Measurements from ENCODE around the gene DNMBP. TPM values are rescaled to one million over a fixed set of nuclear protein-coding genes. Genes with fewer than 3 reads are reported as not detected.

The DNMBP gene
- total RNA-seq, 1 donor: 13.0 TPM

DNA sequence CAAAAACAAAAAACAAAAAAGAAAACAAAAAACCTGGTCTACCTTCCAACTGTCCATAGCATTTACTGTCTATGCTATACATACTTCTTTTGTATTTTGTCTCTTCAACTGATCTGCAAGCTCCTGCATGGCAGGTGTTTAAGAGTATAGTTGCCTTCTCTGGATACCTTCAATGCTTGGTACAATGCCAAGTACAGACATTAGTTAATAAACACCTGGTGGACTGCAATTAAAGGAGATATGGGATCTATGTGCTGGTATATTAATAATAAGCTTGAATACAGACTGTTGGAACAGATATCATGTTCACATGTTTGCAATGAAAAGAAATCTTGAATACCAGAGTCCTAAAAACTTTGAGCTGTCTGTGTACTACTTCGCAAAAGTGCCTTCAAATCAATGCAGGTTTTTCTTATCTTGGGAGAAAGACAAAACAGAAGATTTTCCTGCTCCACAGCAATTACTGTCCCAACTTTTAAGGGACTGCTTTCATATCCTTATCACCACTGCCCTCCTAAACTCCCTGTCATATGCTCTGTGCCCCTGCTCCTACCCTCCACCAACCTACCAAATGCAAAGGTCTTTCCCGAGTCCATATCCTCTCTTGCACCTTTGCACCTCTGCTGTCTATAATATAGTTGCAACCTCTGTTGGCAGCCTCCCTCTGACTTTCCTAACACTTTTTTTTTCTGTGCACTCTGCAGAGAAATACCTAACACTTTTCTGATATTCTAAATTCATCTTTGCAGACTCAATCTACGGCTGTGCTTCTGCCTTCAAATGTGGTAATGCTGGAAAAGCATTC is 85.1 kb downstream of the DNMBP start:
- peaks cover 28% of the 10 kb centered on the region for H3K4me1 ChIP-seq (ENCODE audit: insufficient read depth, low read length)
- H4K20me1 ChIP-seq (ENCODE audit: insufficient read depth, low read length): peaks cover 9% of the 10 kb centered on the region
- H3K27ac ChIP-seq (ENCODE audit: low read depth, low read length): no peak overlapping the region
- peaks cover 93% of the 10 kb centered on the region for H3K79me2 ChIP-seq (ENCODE audit: insufficient read depth, low read length)
- TF ChIP-seq, protein P1, sequence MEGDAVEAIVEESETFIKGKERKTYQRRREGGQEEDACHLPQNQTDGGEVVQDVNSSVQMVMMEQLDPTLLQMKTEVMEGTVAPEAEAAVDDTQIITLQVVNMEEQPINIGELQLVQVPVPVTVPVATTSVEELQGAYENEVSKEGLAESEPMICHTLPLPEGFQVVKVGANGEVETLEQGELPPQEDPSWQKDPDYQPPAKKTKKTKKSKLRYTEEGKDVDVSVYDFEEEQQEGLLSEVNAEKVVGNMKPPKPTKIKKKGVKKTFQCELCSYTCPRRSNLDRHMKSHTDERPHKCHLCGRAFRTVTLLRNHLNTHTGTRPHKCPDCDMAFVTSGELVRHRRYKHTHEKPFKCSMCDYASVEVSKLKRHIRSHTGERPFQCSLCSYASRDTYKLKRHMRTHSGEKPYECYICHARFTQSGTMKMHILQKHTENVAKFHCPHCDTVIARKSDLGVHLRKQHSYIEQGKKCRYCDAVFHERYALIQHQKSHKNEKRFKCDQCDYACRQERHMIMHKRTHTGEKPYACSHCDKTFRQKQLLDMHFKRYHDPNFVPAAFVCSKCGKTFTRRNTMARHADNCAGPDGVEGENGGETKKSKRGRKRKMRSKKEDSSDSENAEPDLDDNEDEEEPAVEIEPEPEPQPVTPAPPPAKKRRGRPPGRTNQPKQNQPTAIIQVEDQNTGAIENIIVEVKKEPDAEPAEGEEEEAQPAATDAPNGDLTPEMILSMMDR (IDR thresholded peaks at IDR 0.05; ENCODE audit: extremely low read depth, low read depth, low read length): no peak
- no peaks in the 10 kb centered on the region for H3K27me3 ChIP-seq (ENCODE audit: insufficient read depth, low read length)
- H3K4me3 ChIP-seq (ENCODE audit: insufficient read depth, low read length): no peak overlapping the region
- H3K4me2 ChIP-seq (ENCODE audit: insufficient read depth, low read length): no peak overlapping the region
- H2AFZ ChIP-seq (ENCODE audit: low read length): no peak overlapping the region
- no peaks in the 10 kb centered on the region for H3K9me3 ChIP-seq (ENCODE audit: low read depth, low read length)
- peaks cover 1% of the 10 kb centered on the region for H3K36me3 ChIP-seq (ENCODE audit: insufficient read depth, low read length)
- no peak for DNase-seq (ENCODE audit: insufficient read length, low spot score, missing footprints)

DNA sequence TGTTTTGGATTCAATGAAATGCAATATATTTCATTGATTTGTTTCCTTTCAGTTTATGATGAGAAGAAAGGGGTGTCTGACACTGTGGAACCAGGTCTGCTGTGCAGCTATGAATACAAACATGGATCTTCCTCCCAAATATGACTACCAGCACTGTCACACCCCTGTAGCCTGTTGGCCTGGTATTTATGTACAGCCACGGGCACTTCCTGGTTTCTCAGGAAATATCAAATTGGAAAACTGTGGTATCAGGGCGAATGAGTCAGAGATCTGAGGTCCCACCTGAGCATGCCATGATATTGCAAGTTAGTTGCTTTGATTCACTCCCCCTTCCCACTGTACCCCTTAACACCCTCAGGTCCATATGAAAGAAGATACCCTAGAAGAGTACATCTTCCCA is 87.8 kb downstream of the DNMBP start:
- Histone ChIP-seq H2AFZ (ENCODE audit: low read length) (no peak overlapping the region), H3K9me3 (ENCODE audit: low read depth, low read length) (no peaks in the 10 kb centered on the region), H3K4me2 (ENCODE audit: insufficient read depth, low read length) (no peak overlapping the region), H4K20me1 (ENCODE audit: insufficient read depth, low read length) (peaks cover 7% of the 10 kb centered on the region), H3K79me2 (ENCODE audit: insufficient read depth, low read length) (peaks cover 92% of the 10 kb centered on the region), H3K27ac (ENCODE audit: low read depth, low read length) (no peak overlapping the region), H3K4me3 (ENCODE audit: insufficient read depth, low read length) (no peak overlapping the region), H3K4me1 (ENCODE audit: insufficient read depth, low read length) (peaks cover 27% of the 10 kb centered on the region), H3K27me3 (ENCODE audit: insufficient read depth, low read length) (no peaks in the 10 kb centered on the region), H3K36me3 (ENCODE audit: insufficient read depth, low read length) (peaks cover 8% of the 10 kb centered on the region)
- TF ChIP-seq, protein P1 (IDR thresholded peaks at IDR 0.05; ENCODE audit: extremely low read depth, low read depth, low read length): no peak
- DNase-seq (ENCODE audit: insufficient read length, low spot score, missing footprints): peak; percentile 32

DNA sequence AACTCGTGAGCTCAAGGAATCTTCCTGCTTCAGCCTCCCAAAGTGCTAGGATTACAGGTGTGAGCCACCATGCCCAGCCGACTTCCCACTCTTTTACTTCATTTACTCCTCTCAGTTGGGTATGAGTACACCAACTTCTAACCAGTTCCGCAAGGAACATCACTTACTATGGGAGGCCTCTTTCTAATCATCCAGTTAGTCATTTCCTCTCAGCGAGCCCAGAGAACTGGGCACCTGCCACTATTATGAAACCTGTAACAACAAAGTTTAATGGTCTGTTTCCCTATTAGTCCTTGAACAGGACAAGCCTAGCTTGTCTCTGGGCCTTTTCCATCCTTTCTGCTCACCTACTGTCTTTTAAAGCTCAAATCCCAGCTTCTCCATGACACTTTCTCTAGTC is 88.8 kb downstream of the DNMBP start:
- peaks cover 7% of the 10 kb centered on the region for H4K20me1 ChIP-seq (ENCODE audit: insufficient read depth, low read length)
- peaks cover 20% of the 10 kb centered on the region for H3K4me1 ChIP-seq (ENCODE audit: insufficient read depth, low read length)
- no peaks in the 10 kb centered on the region for H3K27me3 ChIP-seq (ENCODE audit: insufficient read depth, low read length)
- H3K9me3 ChIP-seq (ENCODE audit: low read depth, low read length): no peaks in the 10 kb centered on the region
- peaks cover 92% of the 10 kb centered on the region for H3K79me2 ChIP-seq (ENCODE audit: insufficient read depth, low read length)
- no peak overlapping the region for H3K4me3 ChIP-seq (ENCODE audit: insufficient read depth, low read length)
- TF ChIP-seq, protein P1 (IDR thresholded peaks at IDR 0.05; ENCODE audit: extremely low read depth, low read depth, low read length): no peak
- H3K27ac ChIP-seq (ENCODE audit: low read depth, low read length): peak overlapping the region; percentile 5
- peaks cover 8% of the 10 kb centered on the region for H3K36me3 ChIP-seq (ENCODE audit: insufficient read depth, low read length)
- DNase-seq (ENCODE audit: insufficient read length, low spot score, missing footprints): peak; percentile 42
- H3K4me2 ChIP-seq (ENCODE audit: insufficient read depth, low read length): no peak overlapping the region
- no peak overlapping the region for H2AFZ ChIP-seq (ENCODE audit: low read length)

DNA sequence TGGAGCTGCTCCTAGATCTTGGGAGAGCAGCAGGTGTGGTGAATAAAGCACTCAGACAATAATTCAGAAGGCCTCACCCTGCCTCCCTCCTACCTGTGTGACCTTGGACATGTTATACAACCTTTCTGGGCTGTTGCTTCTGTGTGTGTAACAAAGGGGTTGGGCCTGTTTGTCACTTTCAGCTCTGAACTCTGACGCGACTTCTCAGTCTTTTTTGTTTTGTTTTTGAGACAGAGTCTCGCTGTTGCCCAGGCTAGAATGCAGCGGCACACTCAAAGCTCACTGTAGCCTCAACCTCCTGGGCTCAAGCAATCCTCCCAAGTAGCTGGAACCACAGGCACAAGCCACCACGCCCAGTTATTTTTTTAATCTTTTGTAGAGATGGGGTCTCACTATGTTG is 89.3 kb downstream of the DNMBP start:
- H3K79me2 ChIP-seq (ENCODE audit: insufficient read depth, low read length): peaks cover 92% of the 10 kb centered on the region
- H3K9me3 ChIP-seq (ENCODE audit: low read depth, low read length): no peaks in the 10 kb centered on the region
- peaks cover 8% of the 10 kb centered on the region for H3K36me3 ChIP-seq (ENCODE audit: insufficient read depth, low read length)

More for the DNA sequence above, 89.3 kb downstream of the DNMBP start:
- no peak for DNase-seq (ENCODE audit: insufficient read length, low spot score, missing footprints)
- Histone ChIP-seq H3K27ac (ENCODE audit: low read depth, low read length) (peak overlapping the region; percentile 5), H2AFZ (ENCODE audit: low read length) (no peak overlapping the region), H3K4me2 (ENCODE audit: insufficient read depth, low read length) (no peak overlapping the region), H4K20me1 (ENCODE audit: insufficient read depth, low read length) (peaks cover 7% of the 10 kb centered on the region), H3K4me3 (ENCODE audit: insufficient read depth, low read length) (no peak overlapping the region), H3K27me3 (ENCODE audit: insufficient read depth, low read length) (no peaks in the 10 kb centered on the region), H3K4me1 (ENCODE audit: insufficient read depth, low read length) (peaks cover 20% of the 10 kb centered on the region)
- TF ChIP-seq, protein P1 (IDR thresholded peaks at IDR 0.05; ENCODE audit: extremely low read depth, low read depth, low read length): no peak

Data from osteoblast (primary cell).